Ovary (tissue), 10 donors: ENCODE data around the gene GPN2. TPM values are rescaled to one million over a fixed set of nuclear protein-coding genes. Genes with fewer than 3 reads are reported as not detected.
A peak's percentile ranks its signal among the peaks of the same experiment; 100 is the strongest.

ENCODE experiments used
- DNase-seq, 5 donors: peaks; one replicate each; pipeline ENCODE4 v3.0.0-alpha.2; 2019 to 2020
- H3K27ac ChIP-seq, 2 donors: fragments of 200-600 bp; one replicate each; pipeline versions ENCODE4 v1.5.1 to v1.8.0; 2019 to 2022
- H3K27me3 ChIP-seq: fragments of 200-600 bp; one replicate; pipeline ENCODE4 v1.8.0; 2022
- H3K36me3 ChIP-seq: fragments of 200-600 bp; sonication (generic); one replicate; pipeline ENCODE4 v1.5.1; 2019
- H3K4me1 ChIP-seq: one replicate; pipeline ENCODE4 v1.8.1; 2013; ENCODE audit warnings: mild to moderate bottlenecking, moderate library complexity; ENCODE audit not compliant: insufficient read depth
- H3K4me3 ChIP-seq: fragments of 200-600 bp; sonication (generic); one replicate; pipeline ENCODE4 v1.5.1; 2017
- H3K9me3 ChIP-seq, 2 donors: fragments of 200-600 bp in 1 of 2; sonication (generic) in 1 of 2; one replicate each; pipeline versions ENCODE4 v1.5.1 to v1.8.1; 2013 to 2019; ENCODE audit warnings: mild to moderate bottlenecking in 1 of 2, moderate library complexity in 1 of 2
- EP300 ChIP-seq: sonication (generic); formaldehyde crosslinking; IDR thresholded peaks from one replicate; pipeline ENCODE4 v1.6.1; 2017; ENCODE audit warnings: antibody characterized with exemption
- POLR2A ChIP-seq: fragments of 450-650 bp; IDR thresholded peaks from one replicate; pipeline ENCODE4 v1.6.1; 2017; ENCODE audit warnings: antibody characterized with exemption, mild to moderate bottlenecking, moderate library complexity
- WGBS, 3 donors: extraction: QIAGEN DNeasy Blood & Tissue Kit in 1 of 3; methylation state at CpG; one replicate each; pipeline versions ENCODE4 v1.1.5 to v1.1.7; 2013 to 2017; 5-methylcytosine and 5-hydroxymethylcytosine counted together
- intact Hi-C, 4 donors: fragments of 100-400 bp; cut with DNase I; formaldehyde crosslinking; loops; one replicate each; pipeline versions ENCODE4 v1.11.0 to v1.15.1; 2022 to 2023
- long read RNA-seq, 3 donors: library from polyadenylated mRNA in 2 of 3; unstranded in 2 of 3; transcript quantifications; one replicate each; pipeline ENCODE4 v2.0.0 and lab custom pipeline, GENCODE V29; 2021 to 2026
- polyA plus RNA-seq, 2 donors: library from polyadenylated mRNA; stranded (reverse); fragments of 200-250 nt in 1 of 2; fragments of 350-450 nt in 1 of 2; fragmentation: Illumina TruSeq in 1 of 2; extraction: RNeasy Lipid Tissue Mini Kit (QIAGEN cat#74804) in 1 of 2; gene quantifications; one replicate each; pipeline ENCODE4 v1.2.3, GENCODE V29; 2013 to 2014
- total RNA-seq, 7 donors: library from RNA; depleted of rRNA in 2 of 7; stranded (reverse); fragments of >200 nt in 2 of 7; fragmentation: NEBNext Ultra II Directional in 3 of 7; extraction: Animal tissue kit (Norgen Biotek cat#: 25700) in 3 of 7; gene quantifications; one replicate each; pipeline versions ENCODE4 v1.1.0 to v1.2.4, GENCODE V29; 2016 to 2023
- TF ChIP-seq, protein P1 (sequence below), 3 donors: fragments of 450-650 bp in 2 of 3; fragments of 200-600 bp in 1 of 3; IDR thresholded peaks; one replicate each; pipeline versions ENCODE4 v1.5.1 to v1.8.0; 2016 to 2022; ENCODE audit warnings: antibody characterized with exemption in 3 of 3, mild to moderate bottlenecking in 1 of 3
- donor health status: DM: no; HTN: no; CAD: no; lungs with moderate emphysema.
- donor health status: DM: no; HTN: no; CAD: no.
- donor health status: Bipolar disorder and iron deficiency.
- donor health status: DM: yes; HTN: yes; CAD: no.
- donor health status: DM: no; HTN: no; CAD: no.
- donor health status: DM: yes; HTN: yes; CAD: no.

Gene GPN2
- total RNA-seq (10 to 100 TPM in 5 of 7 donors, 1 to 10 TPM in 2; 6.9 to 27.8 (median 20.4) TPM), polyA plus RNA-seq (10 to 100 TPM; 14.6 to 20.9 TPM)
- long read RNA-seq, donor 1, full-length matches to known transcripts: 41 of 52 reads
- long read RNA-seq, donor 1, partial matches to known transcripts: 1 of 52 reads
- long read RNA-seq, donor 1, other reads (novel, unspliced or antisense): 10 of 52 reads
- long read RNA-seq, donor 2, full-length matches to known transcripts: 13 of 13 reads
- long read RNA-seq, donor 2, partial matches to known transcripts: 0 of 13 reads
- long read RNA-seq, donor 2, other reads (novel, unspliced or antisense): 0 of 13 reads
- long read RNA-seq, donor 3, full-length matches to known transcripts: 17 of 22 reads
- long read RNA-seq, donor 3, partial matches to known transcripts: 1 of 22 reads
- long read RNA-seq, donor 3, other reads (novel, unspliced or antisense): 4 of 22 reads

DNA sequence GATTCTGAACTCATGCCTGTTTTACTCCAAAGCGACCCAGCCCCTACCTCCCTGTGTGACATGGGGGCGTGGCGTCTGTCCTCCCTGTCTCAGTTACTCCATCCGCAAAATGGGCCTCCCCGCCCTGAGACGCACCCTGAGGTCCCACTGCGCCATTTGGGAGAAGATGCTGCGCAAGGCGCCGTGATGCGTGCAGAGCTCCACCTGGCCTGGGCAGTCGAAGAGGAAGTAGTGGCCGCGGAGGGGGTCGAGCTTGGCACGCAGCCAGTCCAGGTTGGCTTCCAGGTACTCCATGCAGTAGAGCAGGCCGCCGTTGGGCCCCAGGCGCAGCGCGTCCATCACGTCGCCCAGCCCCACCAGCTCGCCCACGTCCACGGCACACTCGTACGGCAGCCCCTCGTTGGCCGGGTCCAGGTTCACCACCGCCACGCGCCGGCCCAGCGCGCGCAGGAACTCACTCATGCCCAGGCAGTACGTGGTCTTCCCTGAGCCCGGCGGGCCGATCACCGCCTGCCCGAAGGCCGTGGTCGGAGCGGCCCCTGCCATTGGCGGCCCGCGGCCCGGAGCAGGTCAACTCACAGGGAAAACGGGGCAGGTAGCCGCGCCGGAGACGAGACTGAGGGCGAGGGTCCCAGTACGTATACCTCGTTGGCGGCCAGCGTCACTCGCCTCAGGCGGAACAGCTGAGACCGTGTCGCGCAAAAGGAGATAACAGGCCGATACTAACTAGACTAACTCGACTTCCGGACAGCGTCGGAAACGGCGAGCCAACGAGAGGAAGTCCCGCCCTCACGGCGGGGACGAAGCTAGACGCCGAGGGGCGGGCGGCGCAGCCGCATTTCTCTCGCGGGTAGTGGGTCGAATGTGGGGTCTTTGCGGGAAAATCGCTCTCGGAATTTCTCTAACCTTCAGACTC is at the start of gene GPN2:
GPN2 (minus strand) TSS at position 733 of the 916 bp plus-strand sequence; CDS start at position 546, 187 bp downstream.
- DNase-seq: peak; percentile 69 to 84 (median 71)
- TF ChIP-seq POLR2A (peak; percentile 52), EP300 (no peak)
- TF ChIP-seq, protein P1, sequence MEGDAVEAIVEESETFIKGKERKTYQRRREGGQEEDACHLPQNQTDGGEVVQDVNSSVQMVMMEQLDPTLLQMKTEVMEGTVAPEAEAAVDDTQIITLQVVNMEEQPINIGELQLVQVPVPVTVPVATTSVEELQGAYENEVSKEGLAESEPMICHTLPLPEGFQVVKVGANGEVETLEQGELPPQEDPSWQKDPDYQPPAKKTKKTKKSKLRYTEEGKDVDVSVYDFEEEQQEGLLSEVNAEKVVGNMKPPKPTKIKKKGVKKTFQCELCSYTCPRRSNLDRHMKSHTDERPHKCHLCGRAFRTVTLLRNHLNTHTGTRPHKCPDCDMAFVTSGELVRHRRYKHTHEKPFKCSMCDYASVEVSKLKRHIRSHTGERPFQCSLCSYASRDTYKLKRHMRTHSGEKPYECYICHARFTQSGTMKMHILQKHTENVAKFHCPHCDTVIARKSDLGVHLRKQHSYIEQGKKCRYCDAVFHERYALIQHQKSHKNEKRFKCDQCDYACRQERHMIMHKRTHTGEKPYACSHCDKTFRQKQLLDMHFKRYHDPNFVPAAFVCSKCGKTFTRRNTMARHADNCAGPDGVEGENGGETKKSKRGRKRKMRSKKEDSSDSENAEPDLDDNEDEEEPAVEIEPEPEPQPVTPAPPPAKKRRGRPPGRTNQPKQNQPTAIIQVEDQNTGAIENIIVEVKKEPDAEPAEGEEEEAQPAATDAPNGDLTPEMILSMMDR (IDR thresholded peaks at IDR 0.05): no peak
- Histone ChIP-seq H3K27ac (peak within 1 kb of the TSS; percentile 76 to 77), H3K9me3 (no peaks in the 10 kb centered on the region), H3K4me3 (peak within 1 kb of the TSS; percentile 79), H3K4me1 (peaks cover 5% of the 10 kb centered on the region), H3K27me3 (no peaks in the 10 kb centered on the region), H3K36me3 (no peaks in the 10 kb centered on the region)
- 1 to 2% (median 1%) methylated on average over 77 to 89 of the region's 89 CpGs for WGBS, 3 donors
- intact Hi-C loops: no loop called here

DNA sequence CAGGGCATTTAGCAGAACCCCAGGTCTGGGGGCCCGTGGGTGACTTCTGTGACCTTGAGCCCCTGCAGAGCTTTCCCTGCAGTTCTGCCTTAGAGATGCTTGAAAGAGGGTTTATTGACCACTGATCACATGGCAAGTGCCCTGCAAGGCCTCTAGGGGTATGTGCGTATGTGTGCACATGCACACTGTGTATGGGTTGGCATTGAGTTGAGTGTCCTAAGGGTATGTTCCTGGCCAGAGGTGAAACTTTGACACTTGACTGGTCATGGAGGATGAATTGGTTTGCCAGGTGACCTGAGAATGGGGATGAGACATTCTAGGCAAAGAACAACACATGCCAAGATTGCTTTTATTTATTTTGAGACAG is 48.6 kb upstream of the GPN2 start:
- Histone ChIP-seq H3K9me3 (no peaks in the 10 kb centered on the region), H3K4me3 (no peak overlapping the region), H3K4me1 (peaks cover 5% of the 10 kb centered on the region), H3K27me3 (no peaks in the 10 kb centered on the region), H3K27ac (no peak overlapping the region), H3K36me3 (no peaks in the 10 kb centered on the region)
- WGBS, 3 donors: 82 to 100% (median 91%) methylated on average over 2 of the region's 2 CpGs
- intact Hi-C loops: no loop called here
- TF ChIP-seq, protein P1 (IDR thresholded peaks at IDR 0.05): no peak
- no peak for TF ChIP-seq EP300
- no peak for TF ChIP-seq POLR2A
- no peak for DNase-seq

DNA sequence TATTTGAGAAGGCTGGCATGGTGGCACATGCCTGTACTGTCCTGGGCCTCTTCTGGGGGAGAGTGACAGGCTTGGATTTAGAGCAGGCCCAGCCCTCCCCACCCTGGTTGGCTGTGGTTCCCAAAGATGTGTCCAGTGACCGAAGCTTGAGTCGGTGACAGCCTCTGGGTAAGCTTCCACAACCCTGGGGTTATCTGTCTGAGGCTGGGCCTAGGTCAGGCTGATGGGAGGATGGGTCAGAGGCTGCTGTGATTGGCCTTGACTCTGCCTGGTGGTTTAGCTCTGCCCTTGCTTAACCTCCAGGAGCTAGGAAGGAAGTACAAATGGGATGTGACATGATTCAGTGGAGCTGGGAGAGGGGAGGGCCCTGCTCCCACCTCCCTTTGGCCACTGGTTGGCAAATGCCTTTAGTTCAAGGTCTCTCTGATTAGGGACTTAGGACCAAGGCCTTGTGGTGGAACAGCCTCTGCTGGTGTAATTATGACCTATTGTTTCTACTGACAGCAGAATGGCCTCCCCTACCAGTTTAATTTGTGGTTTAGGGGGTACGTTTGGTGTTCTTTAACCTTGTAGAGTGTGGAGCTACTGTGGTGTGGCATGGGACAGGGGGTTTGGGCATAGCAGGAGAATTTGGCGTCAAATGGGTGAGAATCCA is 48.0 kb upstream of the GPN2 start:
- H3K4me1 ChIP-seq: peaks cover 5% of the 10 kb centered on the region
- H3K9me3 ChIP-seq: no peaks in the 10 kb centered on the region
- intact Hi-C loops: no loop called here
- no peak overlapping the region for H3K4me3 ChIP-seq
- no peak for DNase-seq
- 66 to 78% (median 68%) methylated on average over 4 of the region's 4 CpGs for WGBS, 3 donors
- H3K36me3 ChIP-seq: no peaks in the 10 kb centered on the region
- H3K27me3 ChIP-seq: no peaks in the 10 kb centered on the region
- H3K27ac ChIP-seq: no peak overlapping the region
- TF ChIP-seq, protein P1 (IDR thresholded peaks at IDR 0.05): no peak
- no peak for TF ChIP-seq EP300
- no peak for TF ChIP-seq POLR2A

DNA sequence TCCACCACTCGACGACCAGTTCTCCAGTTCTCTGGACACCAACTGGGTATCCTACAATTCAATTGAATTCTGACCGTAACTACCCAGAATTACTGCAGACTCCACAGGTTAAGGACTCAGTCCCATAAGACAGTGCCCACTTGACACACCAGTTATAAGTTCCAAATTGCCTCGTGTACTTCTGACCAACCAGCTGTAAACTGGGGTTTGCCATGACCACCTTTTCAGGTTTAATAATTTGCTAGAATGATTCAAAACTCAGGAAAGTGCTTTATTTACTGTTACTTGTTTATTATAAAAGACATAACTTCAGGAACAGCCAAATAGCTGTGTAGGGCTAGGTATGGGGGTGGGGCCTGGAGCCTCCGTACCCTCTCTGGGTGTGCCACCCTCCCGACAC is 46.7 kb upstream of the GPN2 start:
- WGBS, 3 donors: 83 to 86% (median 83%) methylated on average over 6 of the region's 6 CpGs
- Histone ChIP-seq H3K9me3 (no peaks in the 10 kb centered on the region), H3K27ac (no peak overlapping the region), H3K4me3 (no peak overlapping the region), H3K27me3 (no peaks in the 10 kb centered on the region), H3K4me1 (peaks cover 5% of the 10 kb centered on the region), H3K36me3 (no peaks in the 10 kb centered on the region)
- intact Hi-C loops: no loop called here
- no peak for DNase-seq
- TF ChIP-seq, protein P1 (IDR thresholded peaks at IDR 0.05): no peak
- TF ChIP-seq POLR2A (no peak), EP300 (no peak)
